B cell (primary cell): Measurements from ENCODE around the gene GRIA3. TPM values are rescaled to one million over a fixed set of nuclear protein-coding genes. Genes with fewer than 3 reads are reported as not detected.

Experiments used
- ATAC-seq: fragments of 200-7000 bp; cut with Tn5 transposase; one replicate; pipeline ENCODE4 v1.10.0; 2021; ENCODE audit warnings: low read depth, mild to moderate bottlenecking, moderate number of reproducible peaks, moderate library complexity
- CTCF ChIA-PET: fragments of 350-600 bp; sonication (Branson Sonifier 250); formaldehyde crosslinking; loops from one replicate; lab custom pipeline; 2021; ENCODE audit warnings: antibody characterized with exemption, inconsistent platforms; lab: Charles Lee
- POLR2A ChIA-PET: fragments of 350-600 bp; sonication (Branson Sonifier 250); formaldehyde crosslinking; loops from one replicate; lab custom pipeline; 2021; ENCODE audit warnings: antibody characterized with exemption; lab: Charles Lee
- DNase-seq: peaks from one replicate; pipeline ENCODE4 v3.0.0; 2013
- H2AFZ ChIP-seq: 2 replicates; pipeline ENCODE4 v1.6.1; 2012; ENCODE audit warnings: mild to moderate bottlenecking, low read depth, low read length; ENCODE audit not compliant: insufficient read depth, poor library complexity, severe bottlenecking
- H3K27ac ChIP-seq, 2 donors: 1 replicate in 1 of 2; 2 replicates in 1 of 2; pipeline ENCODE4 v1.5.1; 2012 to 2013; ENCODE audit warnings: low read length in 2 of 2, mild to moderate bottlenecking in 2 of 2, moderate library complexity in 1 of 2
- H3K27me3 ChIP-seq, 4 experiments: fragments of 200-600 bp in 1 of 4; sonication (generic) in 1 of 4; replicated peaks in 1 of 4; 1 replicate in 2 of 4; 2 replicates in 2 of 4; pipeline versions ENCODE4 v1.6.1 to v1.7.0; 2013 to 2016; ENCODE audit warnings: low read length in 3 of 4, mild to moderate bottlenecking in 2 of 4, mixed read lengths in 1 of 4, moderate library complexity in 1 of 4; ENCODE audit not compliant: insufficient read depth in 4 of 4, control insufficient read depth in 3 of 4; ENCODE audit errors: control extremely low read depth in 1 of 4
- H3K36me3 ChIP-seq, 2 experiments: replicated peaks in 1 of 2; 1 replicate in 1 of 2; 2 replicates in 1 of 2; pipeline versions ENCODE4 v1.6.1 to v1.7.1; 2013; ENCODE audit warnings: low read length in 1 of 2; ENCODE audit not compliant: insufficient read depth in 2 of 2, control insufficient read depth in 1 of 2; ENCODE audit errors: control extremely low read depth in 1 of 2, extremely low read depth in 1 of 2
- H3K4me1 ChIP-seq, 2 donors: fragments of 200-600 bp in 1 of 2; sonication (generic) in 1 of 2; 1 replicate in 1 of 2; 2 replicates in 1 of 2; pipeline versions ENCODE4 v1.5.1 to v1.6.1; 2013 to 2017; ENCODE audit warnings: low read length in 2 of 2; ENCODE audit not compliant: control insufficient read depth in 2 of 2, insufficient read depth in 2 of 2
- H3K4me2 ChIP-seq: replicated peaks from 2 replicates; pipeline ENCODE3; 2012; ENCODE audit warnings: mild to moderate bottlenecking, low read depth, low read length; ENCODE audit not compliant: poor library complexity, severe bottlenecking
- H3K4me3 ChIP-seq, 5 experiments: fragments of 200-600 bp in 1 of 5; sonication (generic) in 1 of 5; 1 replicate in 3 of 5; 2 replicates in 2 of 5; pipeline versions ENCODE4 v1.5.1 to v1.7.0; 2011 to 2016; ENCODE audit warnings: low read length in 4 of 5, mild to moderate bottlenecking in 4 of 5, low read depth in 2 of 5, control low read depth in 1 of 5, moderate library complexity in 1 of 5; ENCODE audit not compliant: insufficient read depth in 1 of 5; ENCODE audit errors: control extremely low read depth in 1 of 5, extremely low read depth in 1 of 5
- H3K79me2 ChIP-seq: fragments of 200-600 bp; sonication (generic); one replicate; pipeline ENCODE4 v1.6.0; 2016; ENCODE audit warnings: low read length; ENCODE audit not compliant: control insufficient read depth, insufficient read depth
- H3K9ac ChIP-seq: fragments of 200-600 bp; sonication (generic); 2 replicates; pipeline ENCODE4 v1.6.1; 2017; ENCODE audit warnings: mild to moderate bottlenecking, low read length, moderate library complexity
- H3K9me3 ChIP-seq, 3 donors: one replicate each; pipeline versions ENCODE4 v1.6.1 to v1.7.1; 2013; ENCODE audit warnings: low read length in 2 of 3; ENCODE audit not compliant: control insufficient read depth in 2 of 3, insufficient read depth in 1 of 3; ENCODE audit errors: control extremely low read depth in 1 of 3
- H4K20me1 ChIP-seq: 2 replicates; pipeline ENCODE4 v1.6.0; 2012; ENCODE audit warnings: mild to moderate bottlenecking, low read length; ENCODE audit not compliant: insufficient read depth, control insufficient read depth, poor library complexity, severe bottlenecking
- H3K27ac Mint-ChIP-seq: one replicate; pipeline ENCODE4 v1.8.0; 2021; ENCODE audit warnings: mixed read lengths
- H3K27me3 Mint-ChIP-seq: one replicate; pipeline ENCODE4 v1.8.0; 2021; ENCODE audit warnings: mixed read lengths
- H3K4me1 Mint-ChIP-seq: one replicate; pipeline ENCODE4 v1.8.0; 2021; ENCODE audit warnings: mixed read lengths
- H3K4me3 Mint-ChIP-seq: one replicate; pipeline ENCODE4 v1.8.0; 2021; ENCODE audit warnings: mixed read lengths
- H3K9me3 Mint-ChIP-seq: one replicate; pipeline ENCODE4 v1.8.0; 2022; ENCODE audit warnings: mixed read lengths; ENCODE audit not compliant: insufficient read depth
- CTCF ChIP-seq: fragments of 200-600 bp; IDR thresholded peaks from one replicate; pipeline ENCODE4 v1.8.0; 2022; ENCODE audit warnings: antibody characterized with exemption, mild to moderate bottlenecking
- EZH2 ChIP-seq: IDR thresholded peaks from 2 replicates; pipeline ENCODE4 v1.6.1; 2012; ENCODE audit warnings: borderline replicate concordance, low read depth, mild to moderate bottlenecking, moderate library complexity, low read length; ENCODE audit not compliant: insufficient read depth, poor library complexity, severe bottlenecking
- WGBS: methylation state at CpG from one replicate; pipeline ENCODE4 v1.1.5; 2013; ENCODE audit warnings: missing lambda C conversion rate; ENCODE audit not compliant: insufficient coverage; 5-methylcytosine and 5-hydroxymethylcytosine counted together
- intact Hi-C: fragments of 100-400 bp; cut with micrococcal nuclease; formaldehyde crosslinking; loops from one replicate; pipeline ENCODE4 v1.10.0; 2022
- polyA plus RNA-seq: library from polyadenylated mRNA; depleted of rRNA; stranded (reverse); fragments of >200 nt; gene quantifications from 2 replicates; pipeline ENCODE4 v1.2.3, GENCODE V29; 2012
- total RNA-seq, 2 donors: library from RNA; stranded (reverse); fragments of 120-200 nt in 1 of 2; gene quantifications; 1 replicate in 1 of 2; 2 replicates in 1 of 2; pipeline versions ENCODE4 v1.2.3 to v1.2.4, GENCODE V29; 2013 to 2022

GRIA3 gene
- total and polyA plus RNA-seq, 2 donors (not counting 1 experiment from before 2014, with no cell fraction given) = not detected

- POLR2A ChIA-PET = no interaction called here
- no peaks in the 10 kb centered on the region for H3K4me1 Mint-ChIP-seq
- CTCF ChIA-PET = no interaction called here
These were observed 265.3 kb downstream of the GRIA3 start for GRCh38 chrX:123449335-123449734.

GRCh38 chrX:123450222-123450621 is 266.1 kb downstream of the GRIA3 start:
- TF ChIP-seq CTCF (no peak), EZH2 (no peak)
- DNase-seq = no peak
- POLR2A ChIA-PET = no interaction called here
- Histone ChIP-seq H3K79me2 (no peaks in the 10 kb centered on the region), H3K27ac (no peak overlapping the region), H3K36me3 (no peaks in the 10 kb centered on the region), H3K9me3 (no peaks in the 10 kb centered on the region), H3K4me1 (no peaks in the 10 kb centered on the region), H3K27me3 (no peaks in the 10 kb centered on the region), H3K4me3 (no peak overlapping the region), H3K4me2 (no peak overlapping the region), H2AFZ (no peak overlapping the region), H3K9ac (no peak overlapping the region), H4K20me1 (no peaks in the 10 kb centered on the region)
- Mint-ChIP-seq H3K4me1 (no peaks in the 10 kb centered on the region), H3K4me3 (no peak overlapping the region), H3K9me3 (no peaks in the 10 kb centered on the region), H3K27me3 (no peaks in the 10 kb centered on the region), H3K27ac (no peak overlapping the region)
- no CpG with 5 or more reads among the region's 3 CpGs for WGBS
- CTCF ChIA-PET = no interaction called here
- intact Hi-C loops = no loop called here
- ATAC-seq = no peak

More at GRCh38 chrX:123449335-123449734, 265.3 kb downstream of the GRIA3 start:
- ATAC-seq (no peak), DNase-seq (no peak)
- Histone ChIP-seq H3K4me3 (no peak overlapping the region), H3K9ac (no peak overlapping the region), H3K79me2 (no peaks in the 10 kb centered on the region), H3K9me3 (no peaks in the 10 kb centered on the region), H4K20me1 (no peaks in the 10 kb centered on the region), H2AFZ (no peak overlapping the region), H3K36me3 (no peaks in the 10 kb centered on the region), H3K4me2 (no peak overlapping the region), H3K27me3 (no peaks in the 10 kb centered on the region), H3K27ac (no peak overlapping the region), H3K4me1 (no peaks in the 10 kb centered on the region)
- Mint-ChIP-seq H3K27me3 (no peaks in the 10 kb centered on the region), H3K4me3 (no peak overlapping the region), H3K27ac (no peak overlapping the region), H3K9me3 (no peaks in the 10 kb centered on the region)
- no peak for TF ChIP-seq CTCF
- 94% methylated on average over 2 of the region's 4 CpGs for WGBS
- intact Hi-C loops = no loop called here
